LHCN-M2 (cell line): Measurements from ENCODE around the gene PER2. TPM values are rescaled to one million over a fixed set of nuclear protein-coding genes. Genes with fewer than 3 reads are reported as not detected.
"Not testable (repeated sequence)": the region's sequence is repeated elsewhere in the genome, so short reads cannot be mapped to it uniquely, and the experiment has no call there.

Source experiments
- DNase-seq: peaks from one replicate; pipeline ENCODE4 v3.0.0-alpha.2; 2012; ENCODE audit warnings: low read depth
- polyA plus RNA-seq: library from polyadenylated mRNA; unstranded; fragments of >200 nt; gene quantifications from one replicate; pipeline ENCODE4 v1.2.1, GENCODE V29; 2012; ENCODE audit warnings: missing spikeins
- total RNA-seq: library from RNA; depleted of rRNA; stranded (reverse); fragments of >200 nt; gene quantifications from 2 replicates; pipeline ENCODE4 v1.2.3, GENCODE V29; 2014; rRNA removed

The PER2 gene
- total RNA-seq, result 3.4 and 3.9 TPM in 2 replicates
- polyA plus RNA-seq, result 0.83 TPM

GRCh38 chr2:238287737-238288649, at the start of gene PER2:
PER2 (minus strand) TSS chr2:238288610; CDS start chr2:238277936, 10,674 bp downstream.
- DNase-seq, result peak; percentile 83

- DNase-seq, result no peak
Measured at GRCh38 chr2:238337846-238338245, 49.4 kb upstream of the PER2 start.

GRCh38 chr2:238336793-238337444, 48.5 kb upstream of the PER2 start:
- no peak for DNase-seq

GRCh38 chr2:238336151-238336550, 47.7 kb upstream of the PER2 start:
- no peak for DNase-seq

GRCh38 chr2:238335591-238335990, 47.2 kb upstream of the PER2 start:
- not testable (repeated sequence) for DNase-seq

GRCh38 chr2:238334885-238335284, 46.5 kb upstream of the PER2 start:
- DNase-seq, result no peak

GRCh38 chr2:238331916-238332315, 43.5 kb upstream of the PER2 start:
- DNase-seq, result no peak

- no peak for DNase-seq
Measured at GRCh38 chr2:238330391-238330790, 42.0 kb upstream of the PER2 start.

- DNase-seq, result no peak
Measured at GRCh38 chr2:238327751-238328150, 39.3 kb upstream of the PER2 start.

- no peak for DNase-seq
Measured at GRCh38 chr2:238326801-238327365, 38.5 kb upstream of the PER2 start.

GRCh38 chr2:238325694-238326093, 37.3 kb upstream of the PER2 start:
- DNase-seq, result no peak

GRCh38 chr2:238324248-238324647, 35.8 kb upstream of the PER2 start:
- DNase-seq, result not testable (repeated sequence)

GRCh38 chr2:238322001-238322411, 33.6 kb upstream of the PER2 start:
- DNase-seq, result no peak

GRCh38 chr2:238321467-238321866, 33.1 kb upstream of the PER2 start:
- DNase-seq, result no peak

GRCh38 chr2:238320648-238321281, 32.4 kb upstream of the PER2 start:
- DNase-seq, result no peak

GRCh38 chr2:238320246-238320647, 31.8 kb upstream of the PER2 start, which contains the start of gene TRAF3IP1:
TRAF3IP1 (plus strand) TSS chr2:238320518; CDS start chr2:238320663, 145 bp downstream.
- DNase-seq, result peak; percentile 85

- DNase-seq, result no peak
Measured at GRCh38 chr2:238315031-238315595, 26.7 kb upstream of the PER2 start.

GRCh38 chr2:238314576-238314975, 26.2 kb upstream of the PER2 start:
- no peak for DNase-seq

- DNase-seq, result no peak
Measured at GRCh38 chr2:238313991-238314350, 25.6 kb upstream of the PER2 start.

GRCh38 chr2:238313289-238313990, 25.0 kb upstream of the PER2 start:
- DNase-seq, result no peak

GRCh38 chr2:238310721-238311120, 22.3 kb upstream of the PER2 start:
- DNase-seq, result not testable (repeated sequence)
